HepG2 (cell line): ENCODE results near the gene MAPK9.

Source experiments
- CTCF ChIP-seq: sonication (generic); formaldehyde crosslinking; IDR thresholded peaks from 2 replicates; pipeline ENCODE4 v1.5.0; 2020; ENCODE audit warnings: mild to moderate bottlenecking, missing genetic modification reagents, moderate library complexity
- KLF16 ChIP-seq, 2 experiments: sonication (generic) in 1 of 2; formaldehyde crosslinking in 1 of 2; IDR thresholded peaks; 2 replicates each; pipeline versions ENCODE4 v1.6.1 to v1.8.0; 2016 to 2023; ENCODE audit warnings: missing genetic modification reagents in 2 of 2, missing compliant biosample characterization in 1 of 2
- NR2C2 ChIP-seq: sonication (generic); formaldehyde crosslinking; IDR thresholded peaks from 2 replicates; pipeline ENCODE4 v1.4.0; 2020; ENCODE audit warnings: missing genetic modification reagents, mild to moderate bottlenecking, moderate library complexity, borderline replicate concordance
- SALL2 ChIP-seq: sonication (generic); formaldehyde crosslinking; IDR thresholded peaks from 2 replicates; pipeline ENCODE4 v1.8.1; 2023; ENCODE audit warnings: mild to moderate bottlenecking, missing genetic modification reagents, inconsistent platforms
- SAP130 ChIP-seq: IDR thresholded peaks from 2 replicates; pipeline ENCODE4 v1.6.1; 2016; ENCODE audit warnings: low read depth
- SMYD3 ChIP-seq: sonication (generic); formaldehyde crosslinking; IDR thresholded peaks from 2 replicates; pipeline ENCODE4 v1.8.1; 2023; ENCODE audit warnings: mild to moderate bottlenecking, missing genetic modification reagents
- ZNF280B ChIP-seq: sonication (generic); formaldehyde crosslinking; IDR thresholded peaks from 2 replicates; pipeline ENCODE4 v1.5.0; 2020; ENCODE audit warnings: missing genetic modification reagents, mild to moderate bottlenecking, borderline replicate concordance
- ZNF350 ChIP-seq: sonication (generic); formaldehyde crosslinking; IDR thresholded peaks from 2 replicates; pipeline ENCODE4 v1.4.0; 2020; ENCODE audit warnings: mild to moderate bottlenecking, low read depth, missing genetic modification reagents, borderline replicate concordance

GRCh38 chr5:180304016-180304292 is 12.1 kb upstream of the MAPK9 start:
- no peak for TF ChIP-seq SALL2 (CRISPR knock-in tag)
- peak; percentile 31; the same call in 1 of the 2 replicates for TF ChIP-seq CTCF (CRISPR knock-in tag)
- no peak for TF ChIP-seq ZNF280B (CRISPR knock-in tag)
- no peak; the same call in 1 of the 2 replicates for TF ChIP-seq SAP130 (CRISPR knock-in tag)
- TF ChIP-seq ZNF350 (CRISPR knock-in tag), result no peak
- TF ChIP-seq SMYD3 (CRISPR knock-in tag), result no peak
- TF ChIP-seq NR2C2 (CRISPR knock-in tag), result no peak
- TF ChIP-seq KLF16 (CRISPR knock-in tag; IDR thresholded peaks at IDR 0.05), result no peak
